ENCODE results near the gene EMP1.

EMP1 gene

GRCh38 chr12:13256692-13257045, 60.1 kb downstream of the EMP1 start:
- no peak for TF ChIP-seq CTCF (IDR thresholded peaks at IDR 0.05)

DNA sequence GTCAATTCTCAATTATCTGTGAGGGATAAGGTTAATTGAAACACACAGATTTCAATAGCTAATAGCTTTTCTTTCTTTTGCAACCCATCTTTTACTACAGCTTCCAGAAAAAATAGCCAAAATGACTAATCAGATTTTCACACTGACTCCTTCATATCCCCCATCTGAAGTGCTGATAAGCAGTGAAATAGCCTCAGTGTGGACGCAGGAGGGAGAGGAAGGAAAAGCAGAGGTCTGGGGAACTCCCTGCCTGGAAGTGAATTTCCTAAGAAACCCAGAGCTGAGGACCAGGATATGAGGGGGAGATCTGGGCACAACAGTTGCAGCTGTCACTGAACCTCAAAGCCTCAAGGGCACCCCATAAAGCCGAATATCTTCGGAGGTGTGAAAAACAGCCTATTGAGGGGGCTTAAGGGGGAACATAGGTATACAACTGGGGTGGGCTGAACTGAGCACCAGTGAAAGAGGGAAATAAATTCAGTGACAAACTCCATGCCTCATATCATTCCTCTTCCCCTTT, 60.9 kb downstream of the EMP1 start:
- no peak for TF ChIP-seq CTCF (IDR thresholded peaks at IDR 0.05)

DNA sequence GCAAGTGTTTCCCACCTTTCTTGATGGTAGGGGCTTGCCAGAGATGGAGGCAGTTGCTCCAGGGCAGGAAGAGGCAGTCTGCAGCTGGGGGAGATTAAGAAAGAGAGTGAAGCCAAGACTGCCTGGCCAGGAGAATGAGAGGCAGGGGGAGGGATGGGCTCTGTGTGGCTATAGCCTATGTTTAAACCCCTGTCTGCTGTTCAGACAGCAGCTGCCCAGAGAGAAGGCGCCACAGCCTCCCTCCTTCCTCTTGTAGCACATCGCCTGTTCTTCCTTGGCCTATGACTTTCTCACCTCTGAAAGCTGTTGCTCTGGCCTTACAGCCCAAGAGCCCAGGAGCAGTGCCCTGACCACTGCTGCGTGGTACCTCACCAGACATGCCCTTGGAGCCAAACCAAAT, 61.7 kb downstream of the EMP1 start:
- TF ChIP-seq CTCF (IDR thresholded peaks at IDR 0.05): no peak

GRCh38 chr12:13258717-13259119, 62.2 kb downstream of the EMP1 start:
- no peak for TF ChIP-seq CTCF (IDR thresholded peaks at IDR 0.05)

- no peak for TF ChIP-seq CTCF (IDR thresholded peaks at IDR 0.05)
Measured at GRCh38 chr12:13268581-13268980, 72.1 kb downstream of the EMP1 start.

All from LNCAP (cell line).